ENCODE data around the gene SHANK3.

SHANK3 gene

GRCh38 chr22:50683994-50684371, 11.4 kb downstream of the SHANK3 start:
- Histone ChIP-seq H3K36me3 (ENCODE audit: insufficient read depth) (no peaks in the 10 kb centered on the region), H3K79me2 (ENCODE audit: insufficient read depth, low read depth) (no peaks in the 10 kb centered on the region), H4K20me1 (ENCODE audit: insufficient read depth) (no peaks in the 10 kb centered on the region), H3K27ac (no peak overlapping the region), H3K9ac (no peak overlapping the region), H3K4me1 (ENCODE audit: low read depth, poor library complexity, severe bottlenecking) (no peaks in the 10 kb centered on the region), H3K27me3 (ENCODE audit: insufficient read depth, low read depth) (no peaks in the 10 kb centered on the region; the same call in 1 of the 2 replicates), H3K4me2 (no peak overlapping the region), H2AFZ (ENCODE audit: low read depth) (no peak overlapping the region), H3K4me3 (IDR thresholded peaks at IDR 0.05; ENCODE audit: insufficient read depth, low read depth, low read length) (no peak overlapping the region)
- no peak for TF ChIP-seq CTCF (conservative IDR thresholded peaks at IDR 0.05; ENCODE audit: low read depth, low read length)

- Histone ChIP-seq H3K27ac (no peak overlapping the region), H2AFZ (ENCODE audit: low read depth) (no peak overlapping the region), H3K79me2 (ENCODE audit: insufficient read depth, low read depth) (no peaks in the 10 kb centered on the region), H3K36me3 (ENCODE audit: insufficient read depth) (no peaks in the 10 kb centered on the region), H3K9ac (no peak overlapping the region), H3K4me2 (no peak overlapping the region), H4K20me1 (ENCODE audit: insufficient read depth) (no peaks in the 10 kb centered on the region), H3K4me1 (ENCODE audit: low read depth, poor library complexity, severe bottlenecking) (no peaks in the 10 kb centered on the region), H3K4me3 (IDR thresholded peaks at IDR 0.05; ENCODE audit: insufficient read depth, low read depth, low read length) (no peak overlapping the region), H3K27me3 (ENCODE audit: insufficient read depth, low read depth) (no peaks in the 10 kb centered on the region; the same call in 1 of the 2 replicates)
- no peak for TF ChIP-seq CTCF (conservative IDR thresholded peaks at IDR 0.05; ENCODE audit: low read depth, low read length)
These were observed 11.9 kb downstream of the SHANK3 start for GRCh38 chr22:50684501-50684900.

- Histone ChIP-seq H3K4me3 (IDR thresholded peaks at IDR 0.05; ENCODE audit: insufficient read depth, low read depth, low read length) (no peak overlapping the region), H3K4me1 (ENCODE audit: low read depth, poor library complexity, severe bottlenecking) (no peaks in the 10 kb centered on the region), H3K9ac (no peak overlapping the region), H2AFZ (ENCODE audit: low read depth) (no peak overlapping the region), H3K36me3 (ENCODE audit: insufficient read depth) (no peaks in the 10 kb centered on the region), H3K4me2 (no peak overlapping the region), H4K20me1 (ENCODE audit: insufficient read depth) (no peaks in the 10 kb centered on the region), H3K27ac (no peak overlapping the region), H3K27me3 (ENCODE audit: insufficient read depth, low read depth) (no peaks in the 10 kb centered on the region; the same call in 1 of the 2 replicates), H3K79me2 (ENCODE audit: insufficient read depth, low read depth) (no peaks in the 10 kb centered on the region)
- TF ChIP-seq CTCF (conservative IDR thresholded peaks at IDR 0.05; ENCODE audit: low read depth, low read length): no peak
These were observed 12.4 kb downstream of the SHANK3 start for GRCh38 chr22:50684986-50685385.

DNA sequence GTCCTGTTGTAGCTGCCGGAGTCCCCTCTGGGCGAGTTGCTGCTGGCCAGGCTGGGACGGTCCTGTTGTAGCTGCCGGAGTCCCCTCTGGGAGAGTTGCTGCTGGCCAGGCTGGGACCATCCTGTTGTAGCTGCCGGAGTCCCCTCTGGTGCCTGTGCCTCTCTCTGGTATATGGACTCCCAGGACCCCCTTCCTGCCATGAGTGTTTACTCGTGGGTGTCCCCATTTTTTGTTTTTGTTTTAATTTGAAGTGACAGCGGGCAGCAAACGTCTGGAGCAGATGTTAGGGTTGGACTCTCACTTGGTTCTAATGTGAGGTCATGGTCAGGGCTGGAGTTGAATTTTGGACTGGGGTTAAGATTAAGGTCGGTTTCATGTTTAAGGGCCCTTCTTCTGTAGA, 14.2 kb downstream of the SHANK3 start:
- no peak overlapping the region for H3K4me2 ChIP-seq

More for the DNA sequence above, 14.2 kb downstream of the SHANK3 start:
- Histone ChIP-seq H3K4me1 (ENCODE audit: low read depth, poor library complexity, severe bottlenecking) (no peaks in the 10 kb centered on the region), H3K36me3 (ENCODE audit: insufficient read depth) (no peaks in the 10 kb centered on the region), H3K79me2 (ENCODE audit: insufficient read depth, low read depth) (no peaks in the 10 kb centered on the region), H2AFZ (ENCODE audit: low read depth) (no peak overlapping the region), H4K20me1 (ENCODE audit: insufficient read depth) (no peaks in the 10 kb centered on the region), H3K4me3 (IDR thresholded peaks at IDR 0.05; ENCODE audit: insufficient read depth, low read depth, low read length) (no peak overlapping the region), H3K27ac (no peak overlapping the region), H3K9ac (no peak overlapping the region), H3K27me3 (ENCODE audit: insufficient read depth, low read depth) (no peaks in the 10 kb centered on the region; the same call in 1 of the 2 replicates)
- no peak for TF ChIP-seq CTCF (conservative IDR thresholded peaks at IDR 0.05; ENCODE audit: low read depth, low read length)
